Trophoblast cell (in vitro differentiated cells and primary cell): ENCODE results near the gene ADAMTSL3.

Experiments
- DNase-seq, 2 donors: peaks; one replicate each; pipeline ENCODE4 v3.0.0-alpha.2; 2016
- H2AFZ ChIP-seq: 2 replicates; pipeline ENCODE4 v1.6.1; 2013; ENCODE audit warnings: low read length, moderate library complexity, mild to moderate bottlenecking; ENCODE audit not compliant: insufficient read depth, poor library complexity
- H2AK5ac ChIP-seq: 2 replicates; pipeline ENCODE4 v1.6.1; 2013; ENCODE audit warnings: mild to moderate bottlenecking, low read length
- H2BK120ac ChIP-seq: 2 replicates; pipeline ENCODE4 v1.6.1; 2013; ENCODE audit warnings: low read length, mild to moderate bottlenecking, moderate library complexity; ENCODE audit not compliant: insufficient read depth, poor library complexity
- H2BK12ac ChIP-seq: 2 replicates; pipeline ENCODE4 v1.6.1; 2013; ENCODE audit warnings: mild to moderate bottlenecking, low read length, moderate library complexity
- H2BK5ac ChIP-seq: 2 replicates; pipeline ENCODE4 v1.6.1; 2013; ENCODE audit warnings: low read length, low read depth, moderate library complexity, mild to moderate bottlenecking; ENCODE audit not compliant: poor library complexity
- H3K14ac ChIP-seq: 2 replicates; pipeline ENCODE4 v1.6.1; 2013; ENCODE audit warnings: mild to moderate bottlenecking, low read length
- H3K18ac ChIP-seq: 2 replicates; pipeline ENCODE4 v1.6.1; 2013; ENCODE audit warnings: mild to moderate bottlenecking, low read length
- H3K23ac ChIP-seq: 2 replicates; pipeline ENCODE4 v1.6.1; 2013; ENCODE audit warnings: low read length
- H3K27ac ChIP-seq: 2 replicates; pipeline ENCODE4 v1.5.1; 2013; ENCODE audit warnings: low read depth, mild to moderate bottlenecking, inconsistent platforms, low read length, moderate library complexity
- H3K27me3 ChIP-seq: 2 replicates; pipeline ENCODE4 v1.6.1; 2013; ENCODE audit warnings: inconsistent platforms, mild to moderate bottlenecking, low read length, moderate library complexity; ENCODE audit not compliant: insufficient read depth
- H3K36me3 ChIP-seq, 2 experiments: 1 replicate in 1 of 2; 2 replicates in 1 of 2; pipeline ENCODE4 v1.6.1; 2013; ENCODE audit warnings: low read length in 2 of 2, mild to moderate bottlenecking in 2 of 2, moderate library complexity in 1 of 2; ENCODE audit not compliant: insufficient read depth in 2 of 2, control insufficient read depth in 1 of 2
- H3K4ac ChIP-seq: 2 replicates; pipeline ENCODE4 v1.6.1; 2013; ENCODE audit warnings: low read depth, mild to moderate bottlenecking, low read length, moderate library complexity
- H3K4me1 ChIP-seq, 2 experiments: 1 replicate in 1 of 2; 2 replicates in 1 of 2; pipeline ENCODE4 v1.6.1; 2013; ENCODE audit warnings: low read length in 2 of 2, mild to moderate bottlenecking in 2 of 2, moderate library complexity in 1 of 2; ENCODE audit not compliant: insufficient read depth in 2 of 2, control insufficient read depth in 1 of 2
- H3K4me2 ChIP-seq: 2 replicates; pipeline ENCODE4 v1.6.1; 2013; ENCODE audit warnings: inconsistent platforms, mild to moderate bottlenecking, low read length, moderate library complexity
- H3K4me3 ChIP-seq: 2 replicates; pipeline ENCODE4 v1.5.1; 2013; ENCODE audit warnings: mild to moderate bottlenecking, low read depth, low read length, inconsistent platforms
- H3K79me1 ChIP-seq: one replicate; pipeline ENCODE4 v1.6.1; 2013; ENCODE audit warnings: low read length
- H3K79me2 ChIP-seq: 2 replicates; pipeline ENCODE4 v1.6.1; 2013; ENCODE audit warnings: low read length, mild to moderate bottlenecking; ENCODE audit not compliant: control insufficient read depth, insufficient read depth, poor library complexity
- H3K9ac ChIP-seq: 2 replicates; pipeline ENCODE4 v1.6.1; 2013; ENCODE audit warnings: mild to moderate bottlenecking, low read length
- H3K9me3 ChIP-seq: 2 replicates; pipeline ENCODE4 v1.6.1; 2013; ENCODE audit warnings: low read depth, mild to moderate bottlenecking, control low read depth, inconsistent platforms, low read length; ENCODE audit not compliant: insufficient read depth
- H4K12ac ChIP-seq: 2 replicates; pipeline ENCODE4 v1.6.1; 2013; ENCODE audit warnings: low read depth, mild to moderate bottlenecking, low read length, moderate library complexity
- H4K8ac ChIP-seq: 2 replicates; pipeline ENCODE4 v1.6.1; 2013; ENCODE audit warnings: low read depth, mild to moderate bottlenecking, low read length, moderate library complexity
- H4K91ac ChIP-seq: one replicate; pipeline ENCODE4 v1.6.1; 2013; ENCODE audit warnings: low read depth, mild to moderate bottlenecking, low read length, moderate library complexity
- WGBS: extraction: QIAGEN DNeasy Blood & Tissue Kit; methylation state at CpG from one replicate; pipeline ENCODE4 v1.1.7; 2013; ENCODE audit warnings: missing lambda C conversion rate; ENCODE audit not compliant: insufficient read length, insufficient coverage; ENCODE audit errors: extremely low coverage; 5-methylcytosine and 5-hydroxymethylcytosine counted together

The ADAMTSL3 gene

GRCh38 chr15:83991163-83991562 lies 337.2 kb downstream of the ADAMTSL3 start:
- Histone ChIP-seq H3K9me3 (no peaks in the 10 kb centered on the region), H3K4me3 (no peak overlapping the region), H3K27ac (no peak overlapping the region), H3K18ac (no peak overlapping the region), H3K14ac (no peak overlapping the region), H3K79me1 (no peaks in the 10 kb centered on the region), H2AK5ac (no peak overlapping the region), H3K36me3 (no peaks in the 10 kb centered on the region), H2AFZ (no peak overlapping the region), H2BK120ac (no peak overlapping the region), H4K12ac (no peak overlapping the region), H4K91ac (no peak overlapping the region), H3K9ac (no peak overlapping the region), H3K4me2 (no peak overlapping the region), H3K4ac (no peak overlapping the region), H3K23ac (no peak overlapping the region), H3K27me3 (no peaks in the 10 kb centered on the region), H2BK5ac (no peak overlapping the region), H3K79me2 (no peaks in the 10 kb centered on the region), H4K8ac (no peak overlapping the region), H3K4me1 (no peaks in the 10 kb centered on the region), H2BK12ac (no peak overlapping the region)
- WGBS = no CpG with 5 or more reads among the region's 5 CpGs
- DNase-seq = no peak

GRCh38 chr15:83992324-83993031 lies 338.6 kb downstream of the ADAMTSL3 start:
- H3K79me1 ChIP-seq = no peaks in the 10 kb centered on the region

GRCh38 chr15:83993591-83993990 lies 339.7 kb downstream of the ADAMTSL3 start:
- no peak overlapping the region for H3K4me2 ChIP-seq
- H3K4me3 ChIP-seq = no peak overlapping the region
- H3K14ac ChIP-seq = no peak overlapping the region
- H3K23ac ChIP-seq = no peak overlapping the region
- no peaks in the 10 kb centered on the region for H3K36me3 ChIP-seq
- H2BK5ac ChIP-seq = no peak overlapping the region
- no peak overlapping the region for H4K12ac ChIP-seq
- H2BK12ac ChIP-seq = no peak overlapping the region
- no peak overlapping the region for H3K18ac ChIP-seq
- H4K8ac ChIP-seq = no peak overlapping the region
- H3K79me2 ChIP-seq = no peaks in the 10 kb centered on the region
- no CpG with 5 or more reads among the region's 2 CpGs for WGBS
- no peak for DNase-seq
- H3K9ac ChIP-seq = no peak overlapping the region
- no peak overlapping the region for H4K91ac ChIP-seq
- no peak overlapping the region for H2AFZ ChIP-seq
- H2BK120ac ChIP-seq = no peak overlapping the region
- H3K9me3 ChIP-seq = no peaks in the 10 kb centered on the region
- H3K4ac ChIP-seq = no peak overlapping the region
- H3K79me1 ChIP-seq = no peaks in the 10 kb centered on the region
- no peak overlapping the region for H2AK5ac ChIP-seq
- no peaks in the 10 kb centered on the region for H3K4me1 ChIP-seq
- no peaks in the 10 kb centered on the region for H3K27me3 ChIP-seq
- H3K27ac ChIP-seq = no peak overlapping the region

More at GRCh38 chr15:83992324-83993031, 338.6 kb downstream of the ADAMTSL3 start:
- H3K9me3 ChIP-seq = no peaks in the 10 kb centered on the region
- H3K4me1 ChIP-seq = no peaks in the 10 kb centered on the region
- no peak overlapping the region for H4K8ac ChIP-seq
- no peak overlapping the region for H2BK5ac ChIP-seq
- H2BK120ac ChIP-seq = no peak overlapping the region
- no peaks in the 10 kb centered on the region for H3K79me2 ChIP-seq
- no peak overlapping the region for H3K14ac ChIP-seq
- DNase-seq = no peak
- H2AFZ ChIP-seq = no peak overlapping the region
- H3K27ac ChIP-seq = no peak overlapping the region
- no peak overlapping the region for H3K4me2 ChIP-seq
- WGBS = no CpG with 5 or more reads among the region's 3 CpGs
- H3K27me3 ChIP-seq = no peaks in the 10 kb centered on the region
- H2BK12ac ChIP-seq = no peak overlapping the region
- H3K4me3 ChIP-seq = no peak overlapping the region
- H3K4ac ChIP-seq = no peak overlapping the region
- no peak overlapping the region for H4K91ac ChIP-seq
- no peaks in the 10 kb centered on the region for H3K36me3 ChIP-seq
- H3K9ac ChIP-seq = no peak overlapping the region
- no peak overlapping the region for H4K12ac ChIP-seq
- no peak overlapping the region for H2AK5ac ChIP-seq
- no peak overlapping the region for H3K18ac ChIP-seq
- H3K23ac ChIP-seq = no peak overlapping the region

- Histone ChIP-seq H2BK12ac (no peak overlapping the region), H4K8ac (no peak overlapping the region), H3K27ac (no peak overlapping the region), H3K18ac (no peak overlapping the region), H2BK5ac (no peak overlapping the region), H2BK120ac (no peak overlapping the region), H3K4me3 (no peak overlapping the region), H3K14ac (no peak overlapping the region), H4K91ac (no peak overlapping the region), H3K4me1 (no peaks in the 10 kb centered on the region), H3K23ac (no peak overlapping the region), H3K9me3 (peaks cover 3% of the 10 kb centered on the region), H3K79me1 (no peaks in the 10 kb centered on the region), H3K27me3 (no peaks in the 10 kb centered on the region), H4K12ac (no peak overlapping the region), H2AK5ac (no peak overlapping the region), H3K4ac (no peak overlapping the region), H3K4me2 (no peak overlapping the region), H3K9ac (no peak overlapping the region), H3K36me3 (no peaks in the 10 kb centered on the region), H3K79me2 (no peaks in the 10 kb centered on the region), H2AFZ (no peak overlapping the region)
- no CpG with 5 or more reads among the region's 2 CpGs for WGBS
- no peak for DNase-seq
These were observed 344.6 kb downstream of the ADAMTSL3 start for GRCh38 chr15:83998486-83998885.
